HepG2 (cell line): Measurements from ENCODE around the gene ARHGDIA. TPM values are rescaled to one million over a fixed set of nuclear protein-coding genes. Genes with fewer than 3 reads are reported as not detected.

Experiments
- ARNT ChIP-seq: fragments of 450-650 bp; IDR thresholded peaks from 2 replicates; pipeline ENCODE4 v1.6.1; 2017
- ETV5 ChIP-seq: IDR thresholded peaks from 2 replicates; pipeline ENCODE4 v1.6.1; 2018; ENCODE audit warnings: missing biosample characterization, missing genetic modification reagents, inconsistent platforms, borderline replicate concordance
- FOXO1 ChIP-seq: sonication (generic); formaldehyde crosslinking; IDR thresholded peaks from 2 replicates; pipeline ENCODE4 v1.4.0; 2020; ENCODE audit warnings: missing genetic modification reagents
- GABPB1 ChIP-seq: IDR thresholded peaks from 2 replicates; pipeline ENCODE4 v1.6.1; 2016; ENCODE audit warnings: mild to moderate bottlenecking, missing genetic modification reagents, moderate library complexity, missing compliant biosample characterization
- GATAD1 ChIP-seq: IDR thresholded peaks from 2 replicates; pipeline ENCODE4 v1.6.1; 2016; ENCODE audit warnings: missing genetic modification reagents, missing compliant biosample characterization
- GTF2F1 ChIP-seq: fragments of 150-350 bp; IDR thresholded peaks from 2 replicates; pipeline ENCODE4 v1.6.1; 2014; ENCODE audit warnings: low read length
- KAT7 ChIP-seq: IDR thresholded peaks from 2 replicates; pipeline ENCODE4 v1.6.1; 2018; ENCODE audit warnings: borderline replicate concordance, missing compliant biosample characterization
- KLF9 ChIP-seq: IDR thresholded peaks from 2 replicates; pipeline ENCODE4 v1.6.1; 2016; ENCODE audit warnings: low read depth
- MXI1 ChIP-seq: IDR thresholded peaks from 3 replicates; pipeline ENCODE4 v1.6.1; 2012; ENCODE audit warnings: low read depth, low read length, inconsistent platforms, borderline replicate concordance
- NRL ChIP-seq: sonication (generic); formaldehyde crosslinking; IDR thresholded peaks from 2 replicates; pipeline ENCODE4 v1.5.0; 2020; ENCODE audit warnings: missing genetic modification reagents, mild to moderate bottlenecking, moderate library complexity, borderline replicate concordance
- PAX8 ChIP-seq: sonication (generic); formaldehyde crosslinking; IDR thresholded peaks from 2 replicates; pipeline ENCODE4 v1.8.0; 2022; ENCODE audit warnings: mild to moderate bottlenecking, missing genetic modification reagents, borderline replicate concordance
- PHF8 ChIP-seq: sonication (generic); formaldehyde crosslinking; IDR thresholded peaks from 2 replicates; pipeline ENCODE4 v1.5.0; 2020; ENCODE audit warnings: missing genetic modification reagents
- PITX1 ChIP-seq: sonication (generic); formaldehyde crosslinking; IDR thresholded peaks from 2 replicates; pipeline ENCODE4 v1.5.1; 2020; ENCODE audit warnings: mild to moderate bottlenecking, missing genetic modification reagents
- RELA ChIP-seq: sonication (generic); formaldehyde crosslinking; IDR thresholded peaks from 2 replicates; pipeline ENCODE4 v1.4.0; 2020; ENCODE audit warnings: missing genetic modification reagents
- RXRB ChIP-seq: IDR thresholded peaks from 2 replicates; pipeline ENCODE4 v1.6.1; 2016; ENCODE audit warnings: borderline replicate concordance, missing genetic modification reagents, missing compliant biosample characterization
- SIN3A ChIP-seq: IDR thresholded peaks from 2 replicates; pipeline ENCODE4 v1.6.1; 2011; ENCODE audit warnings: low read depth, mild to moderate bottlenecking, control low read depth, low read length, borderline replicate concordance
- TMF1 ChIP-seq: sonication (generic); formaldehyde crosslinking; IDR thresholded peaks from 2 replicates; pipeline ENCODE4 v1.8.1; 2022; ENCODE audit warnings: low read depth, missing genetic modification reagents
- TP53 ChIP-seq: sonication (generic); formaldehyde crosslinking; conservative IDR thresholded peaks from 2 replicates; pipeline ENCODE4 v1.4.0; 2020; ENCODE audit warnings: missing genetic modification reagents
- YY1 ChIP-seq: IDR thresholded peaks from 2 replicates; pipeline ENCODE4 v1.6.1; 2011; ENCODE audit warnings: low read length, low read depth, moderate library complexity, mild to moderate bottlenecking; ENCODE audit not compliant: insufficient read depth, insufficient replicate concordance
- ZBTB37 ChIP-seq: sonication (generic); formaldehyde crosslinking; IDR thresholded peaks from 2 replicates; pipeline ENCODE4 v1.4.0; 2020; ENCODE audit warnings: mild to moderate bottlenecking, missing genetic modification reagents
- ZBTB39 ChIP-seq: sonication (generic); formaldehyde crosslinking; IDR thresholded peaks from 2 replicates; pipeline ENCODE4 v1.5.0; 2020; ENCODE audit warnings: missing genetic modification reagents
- ZFYVE20 ChIP-seq: sonication (generic); formaldehyde crosslinking; IDR thresholded peaks from 2 replicates; pipeline ENCODE4 v1.8.0; 2023; ENCODE audit warnings: low read depth, mild to moderate bottlenecking, moderate library complexity, missing genetic modification reagents, borderline replicate concordance
- ZNF496 ChIP-seq: sonication (generic); formaldehyde crosslinking; IDR thresholded peaks from 2 replicates; pipeline ENCODE4 v1.8.1; 2023; ENCODE audit warnings: mild to moderate bottlenecking, moderate library complexity, missing genetic modification reagents; ENCODE audit not compliant: insufficient replicate concordance
- ZNF770 ChIP-seq: sonication (generic); formaldehyde crosslinking; IDR thresholded peaks from 2 replicates; pipeline ENCODE4 v1.5.0; 2020; ENCODE audit warnings: mild to moderate bottlenecking, missing genetic modification reagents
- ZNF788 ChIP-seq: sonication (generic); formaldehyde crosslinking; IDR thresholded peaks from 2 replicates; pipeline ENCODE4 v1.5.0; 2020; ENCODE audit warnings: mild to moderate bottlenecking, missing genetic modification reagents, borderline replicate concordance
- polyA plus RNA-seq, 8 experiments: library from polyadenylated mRNA; depleted of rRNA in 3 of 8; stranded (reverse) in 7 of 8; unstranded in 1 of 8; fragments of >200 nt; fragmentation: Illumina TruSeq in 4 of 8; extraction: Trizol in 4 of 8; gene quantifications; 2 replicates each; pipeline versions ENCODE4 v1.2.1 to v1.2.3, GENCODE V29; 2011 to 2016; ENCODE audit warnings: low read depth in 4 of 8, missing spikeins in 1 of 8, mixed read lengths in 1 of 8; ENCODE audit not compliant: insufficient read depth in 1 of 8
- total RNA-seq, 5 experiments: library from RNA; depleted of rRNA; stranded (reverse); fragments of >200 nt; fragmentation: Illumina TruSeq; extraction: Trizol; gene quantifications; 2 replicates each; pipeline ENCODE4 v1.2.3, GENCODE V29; 2016; ENCODE audit warnings: low read depth in 1 of 5

ARHGDIA gene
- total and polyA plus RNA-seq, 2 of the 13 experiments (the other 11 are each of a cell fraction or from before 2014, with no cell fraction given), result 40.0 to 64.0 TPM

GRCh38 chr17:81917565-81918332 lies 46.6 kb upstream of the ARHGDIA start, which contains the start of gene SIRT7 (continued):
- TF ChIP-seq ZNF788 (CRISPR knock-in tag), result 0 out of 2 replicates have a peak, but pooled peaks have one; percentile 29
- TF ChIP-seq GTF2F1, result no peak
- no peak for TF ChIP-seq ARNT
- TF ChIP-seq GABPB1 (CRISPR knock-in tag), result peak; percentile 94
- TF ChIP-seq KAT7 (CRISPR knock-in tag), result peak; percentile 69; the same call in 1 of the 2 replicates
- peak; percentile 87 for TF ChIP-seq GATAD1
- no peak for TF ChIP-seq ZBTB39 (CRISPR knock-in tag)
- no peak for TF ChIP-seq ZNF770 (CRISPR knock-in tag)
- TF ChIP-seq ZNF496 (CRISPR knock-in tag), result no peak
- TF ChIP-seq YY1, result peak; percentile 88
- TF ChIP-seq SIN3A, result peak; percentile 94; the same call in 1 of the 2 replicates
- no peak for TF ChIP-seq KLF9 (CRISPR knock-in tag)
- peak; percentile 26; the same call in 1 of the 2 replicates for TF ChIP-seq FOXO1 (CRISPR knock-in tag)
- TF ChIP-seq PITX1 (CRISPR knock-in tag), result no peak
- no peak for TF ChIP-seq ZBTB37 (CRISPR knock-in tag)
- TF ChIP-seq PHF8 (CRISPR knock-in tag), result peak; percentile 42; the same call in 1 of the 2 replicates
- no peak for TF ChIP-seq TMF1
- peak; percentile 16; the same call in 1 of the 2 replicates for TF ChIP-seq RXRB (CRISPR knock-in tag)
- peak; percentile 87; the same call in 1 of the 2 replicates for TF ChIP-seq PAX8
- TF ChIP-seq ETV5 (CRISPR knock-in tag), result peak; percentile 66; the same call in 1 of the 2 replicates
- TF ChIP-seq ZFYVE20 (CRISPR knock-in tag), result 0 out of 2 replicates have a peak, but pooled peaks have one; percentile 73
- TF ChIP-seq NRL, result no peak
- peak; percentile 63; the same call in 1 of the 2 replicates for TF ChIP-seq RELA (CRISPR knock-in tag)
- peak; percentile 69; the same call in 1 of the 3 replicates for TF ChIP-seq MXI1
- no peak for TF ChIP-seq TP53
